OCI-LY7 (cell line): ENCODE results near the gene PTPRN. TPM values are rescaled to one million over a fixed set of nuclear protein-coding genes. Genes with fewer than 3 reads are reported as not detected.
A peak's percentile ranks its signal among the peaks of the same experiment; 100 is the strongest.

Source experiments
- BruUV-seq: library from RNA; stranded (reverse); fragments of 400-500 nt; replicated peaks from 2 replicates; lab custom pipeline; 2021; lab: Mats Ljungman, UMichigan
- CTCF ChIA-PET: fragments of 300-600 bp; sonication (Branson Sonifier 250); formaldehyde crosslinking; loops from one replicate; lab custom pipeline; 2022; ENCODE audit warnings: antibody characterized with exemption; ENCODE audit not compliant: unreplicated experiment; lab: Charles Lee
- POLR2A ChIA-PET: fragments of 300-600 bp; sonication (Branson Sonifier 250); formaldehyde crosslinking; loops from one replicate; lab custom pipeline; 2022; ENCODE audit warnings: antibody characterized with exemption; lab: Charles Lee
- DNase-seq: peaks from one replicate; pipeline ENCODE4 v3.0.0-alpha.2; 2015; ENCODE audit warnings: low spot score
- H2AFZ ChIP-seq: fragments of 200-600 bp; sonication (generic), shearing (Covaris generic); 2 replicates; pipeline ENCODE4 v1.6.1; 2014; ENCODE audit warnings: mild to moderate bottlenecking, antibody characterized with exemption, low read length, moderate library complexity
- H3K27ac ChIP-seq: fragments of 200-600 bp; sonication (generic); 2 replicates; pipeline ENCODE4 v1.5.1; 2014; ENCODE audit warnings: mixed run types, low read depth, mild to moderate bottlenecking, moderate library complexity, low read length, inconsistent platforms; ENCODE audit not compliant: poor library complexity, severe bottlenecking
- H3K36me3 ChIP-seq: fragments of 200-600 bp; sonication (generic); 2 replicates; pipeline ENCODE4 v1.6.1; 2014; ENCODE audit warnings: mild to moderate bottlenecking, antibody characterized with exemption, low read length, moderate library complexity, mixed read lengths; ENCODE audit not compliant: insufficient read depth
- H3K4me1 ChIP-seq: fragments of 200-600 bp; sonication (generic); 2 replicates; pipeline ENCODE4 v1.5.1; 2014; ENCODE audit warnings: mild to moderate bottlenecking, low read length; ENCODE audit not compliant: insufficient read depth, poor library complexity, severe bottlenecking
- H3K4me2 ChIP-seq: fragments of 200-600 bp; sonication (generic); 2 replicates; pipeline ENCODE4 v1.6.1; 2014; ENCODE audit warnings: mild to moderate bottlenecking, low read length
- H3K4me3 ChIP-seq: fragments of 200-600 bp; sonication (generic); 2 replicates; pipeline ENCODE4 v1.5.1; 2014; ENCODE audit warnings: mild to moderate bottlenecking, low read depth, low read length; ENCODE audit not compliant: poor library complexity, severe bottlenecking
- H3K79me2 ChIP-seq: fragments of 200-600 bp; sonication (generic); 2 replicates; pipeline ENCODE4 v1.6.1; 2016; ENCODE audit warnings: low read depth, mild to moderate bottlenecking, low read length, moderate library complexity, mixed read lengths; ENCODE audit not compliant: insufficient read depth
- H3K9me2 ChIP-seq: fragments of 200-600 bp; sonication (generic); 2 replicates; pipeline ENCODE4 v1.6.1; 2016; ENCODE audit warnings: mild to moderate bottlenecking, low read length, mixed read lengths; ENCODE audit not compliant: insufficient read depth
- H3K9me3 ChIP-seq: fragments of 200-600 bp; sonication (generic); 2 replicates; pipeline ENCODE4 v1.6.1; 2014; ENCODE audit warnings: mild to moderate bottlenecking, mixed run types, low read length, mixed read lengths
- H4K20me1 ChIP-seq: fragments of 200-600 bp; sonication (generic); 2 replicates; pipeline ENCODE4 v1.6.1; 2014; ENCODE audit warnings: mild to moderate bottlenecking, antibody characterized with exemption, low read length, moderate library complexity, mixed read lengths; ENCODE audit not compliant: insufficient read depth
- EZH2phosphoT487 ChIP-seq: fragments of 200-600 bp; sonication (generic); IDR thresholded peaks from 2 replicates; pipeline ENCODE4 v1.6.1; 2018; ENCODE audit warnings: low read depth, borderline replicate concordance, mild to moderate bottlenecking, mixed run types, antibody characterized with exemption, low read length, moderate library complexity, mixed read lengths
- intact Hi-C: fragments of 100-400 bp; cut with micrococcal nuclease; formaldehyde crosslinking; loops from one replicate; pipeline ENCODE4 v1.10.0; 2022; ENCODE audit not compliant: unreplicated experiment
- total RNA-seq, 2 experiments: library from RNA; depleted of rRNA in 1 of 2; stranded (reverse); fragments of >200 nt in 1 of 2; shearing (Covaris generic) in 1 of 2; gene quantifications; 2 replicates each; pipeline ENCODE4 v1.2.3, GENCODE V29; 2014 to 2022
- TF ChIP-seq, protein P1 (sequence below): fragments of 200-600 bp; sonication (generic); conservative IDR thresholded peaks from 2 replicates; pipeline ENCODE4 v1.5.1; 2014; ENCODE audit warnings: mild to moderate bottlenecking, antibody characterized with exemption, low read length, moderate library complexity, mixed read lengths

Gene PTPRN
- total RNA-seq, 2 experiments from 2014 or later, result not detected

DNA sequence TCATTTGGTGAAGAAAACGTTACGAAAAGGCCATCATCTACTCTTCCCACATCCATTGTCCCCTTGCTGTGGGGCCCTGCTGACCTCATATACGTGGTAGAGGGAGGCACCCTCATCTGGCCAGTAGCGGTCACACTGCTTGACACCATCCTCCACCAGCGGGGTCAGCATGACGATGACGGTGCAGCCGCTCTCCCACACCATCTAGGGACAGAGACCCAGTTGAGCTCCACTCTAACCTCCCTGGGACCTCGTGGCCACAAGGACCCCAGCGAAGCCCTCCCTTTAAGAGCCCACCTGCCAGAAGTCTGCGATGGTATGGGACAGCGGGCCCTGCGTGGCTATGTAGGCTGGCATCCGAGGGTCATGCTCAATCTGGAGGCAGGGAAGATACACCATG lies 13.1 kb downstream of the PTPRN start:
- ChIA-PET POLR2A (interaction anchor here (1.1 to 3.2 kb wide), 3 partner anchors 17 to 48 kb away, joined by 4 to 13 read pairs (median 6); partner anchors contain the start of genes DNAJB2 and TUBA4B), CTCF (interaction anchor here (1.8 kb wide), 1 partner anchor 18 kb away, joined by 13 read pairs; the partner anchor contains the start of gene DNAJB2)
- H3K9me3 ChIP-seq, result no peaks in the 10 kb centered on the region
- BruUV-seq, result no TSS peak
- H2AFZ ChIP-seq, result no peak overlapping the region
- intact Hi-C loops, result no loop called here
- peaks cover 21% of the 10 kb centered on the region for H3K4me1 ChIP-seq
- no peak for DNase-seq
- H4K20me1 ChIP-seq, result no peaks in the 10 kb centered on the region
- no peak overlapping the region for H3K4me3 ChIP-seq
- no peak overlapping the region for H3K27ac ChIP-seq
- no peaks in the 10 kb centered on the region for H3K36me3 ChIP-seq
- no peaks in the 10 kb centered on the region for H3K9me2 ChIP-seq
- H3K79me2 ChIP-seq, result no peaks in the 10 kb centered on the region
- TF ChIP-seq, protein P1, sequence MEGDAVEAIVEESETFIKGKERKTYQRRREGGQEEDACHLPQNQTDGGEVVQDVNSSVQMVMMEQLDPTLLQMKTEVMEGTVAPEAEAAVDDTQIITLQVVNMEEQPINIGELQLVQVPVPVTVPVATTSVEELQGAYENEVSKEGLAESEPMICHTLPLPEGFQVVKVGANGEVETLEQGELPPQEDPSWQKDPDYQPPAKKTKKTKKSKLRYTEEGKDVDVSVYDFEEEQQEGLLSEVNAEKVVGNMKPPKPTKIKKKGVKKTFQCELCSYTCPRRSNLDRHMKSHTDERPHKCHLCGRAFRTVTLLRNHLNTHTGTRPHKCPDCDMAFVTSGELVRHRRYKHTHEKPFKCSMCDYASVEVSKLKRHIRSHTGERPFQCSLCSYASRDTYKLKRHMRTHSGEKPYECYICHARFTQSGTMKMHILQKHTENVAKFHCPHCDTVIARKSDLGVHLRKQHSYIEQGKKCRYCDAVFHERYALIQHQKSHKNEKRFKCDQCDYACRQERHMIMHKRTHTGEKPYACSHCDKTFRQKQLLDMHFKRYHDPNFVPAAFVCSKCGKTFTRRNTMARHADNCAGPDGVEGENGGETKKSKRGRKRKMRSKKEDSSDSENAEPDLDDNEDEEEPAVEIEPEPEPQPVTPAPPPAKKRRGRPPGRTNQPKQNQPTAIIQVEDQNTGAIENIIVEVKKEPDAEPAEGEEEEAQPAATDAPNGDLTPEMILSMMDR, result no peak
- TF ChIP-seq EZH2phosphoT487, result no peak
- no peak overlapping the region for H3K4me2 ChIP-seq

DNA sequence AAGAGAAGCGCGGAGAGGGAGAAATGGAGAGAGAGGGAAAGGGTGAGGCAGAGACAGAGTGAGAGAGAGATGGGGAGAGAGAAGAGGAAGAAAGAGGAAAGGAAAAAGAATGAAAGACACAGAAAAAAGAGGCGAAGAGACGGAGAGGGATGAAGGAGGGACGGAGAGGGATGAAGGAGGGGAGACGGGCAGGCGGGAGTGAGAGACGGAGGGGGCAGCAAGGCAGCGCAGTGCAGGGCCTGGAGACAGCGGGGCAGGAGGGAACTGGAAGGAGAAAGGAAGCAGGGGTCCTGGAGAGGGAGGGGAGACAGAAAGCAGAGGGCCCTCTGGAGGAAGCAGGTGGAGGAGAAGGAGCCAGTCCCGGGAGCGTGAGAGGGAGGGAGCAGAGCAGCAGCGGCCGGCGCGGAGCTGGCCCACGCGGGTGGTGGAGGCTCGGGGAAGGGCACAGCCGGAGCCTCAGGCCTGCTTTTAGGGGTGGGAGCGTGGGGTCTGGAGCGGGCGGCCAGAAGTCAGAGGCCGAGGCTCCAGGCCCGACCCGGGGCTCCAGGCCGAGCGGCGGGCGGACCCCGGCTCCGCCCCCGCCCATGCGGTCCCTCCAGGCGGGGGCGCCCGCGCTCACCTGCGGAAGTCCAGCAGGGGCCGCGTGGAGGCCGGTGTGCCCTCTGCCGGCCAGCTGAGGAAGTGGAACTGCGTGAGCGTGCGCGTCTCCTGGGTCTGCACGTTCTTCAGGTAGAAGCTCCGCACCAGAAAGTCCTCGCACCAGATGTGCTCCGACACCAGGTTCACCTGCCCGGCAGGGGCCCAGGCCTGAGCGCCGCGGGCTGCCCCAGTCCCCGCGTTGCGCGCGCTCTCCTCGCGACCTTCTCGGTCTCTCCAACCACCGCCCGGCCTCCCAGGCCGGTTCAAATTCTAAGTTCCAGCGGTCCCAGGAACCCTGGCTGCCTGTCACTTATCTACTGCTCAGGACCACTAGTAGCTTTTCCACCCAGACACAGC lies 14.5 kb downstream of the PTPRN start:
- Histone ChIP-seq H3K4me3 (peak overlapping the region; percentile 64), H3K79me2 (no peaks in the 10 kb centered on the region), H3K4me2 (peak overlapping the region; percentile 76), H3K4me1 (peaks cover 21% of the 10 kb centered on the region), H3K36me3 (no peaks in the 10 kb centered on the region), H3K27ac (no peak overlapping the region), H2AFZ (peak overlapping the region; percentile 79), H4K20me1 (no peaks in the 10 kb centered on the region), H3K9me3 (no peaks in the 10 kb centered on the region), H3K9me2 (no peaks in the 10 kb centered on the region)
- no peak for TF ChIP-seq EZH2phosphoT487
- TF ChIP-seq, protein P1, result peak; percentile 97
- intact Hi-C loops, result loop anchor here (1.0 to 2.0 kb wide), 4 partner anchors 15 to 236 kb away; partner anchors contain the start of genes CNPPD1 and DNAJB2
- no TSS peak for BruUV-seq
- DNase-seq, result peak; percentile 92
- ChIA-PET CTCF (interaction anchor here (0.5 to 1.8 kb wide), 17 partner anchors 14 to 417 kb away, joined by 3 to 13 read pairs (median 3); partner anchors contain the start of genes CNPPD1, DNAJB2 and ZFAND2B), POLR2A (interaction anchor here (0.6 to 3.2 kb wide), 15 partner anchors 10 to 401 kb away, joined by 3 to 13 read pairs (median 3); partner anchors contain the start of genes ANKZF1, ATG9A, CNPPD1 and DNAJB2)
